Measurements from ENCODE around the gene COX10.

The COX10 gene

GRCh38 chr17:14200354-14200753 lies 131.1 kb downstream of the COX10 start:
- peaks cover 93% of the 10 kb centered on the region for H3K4me1 ChIP-seq (ENCODE audit: control insufficient read depth, insufficient read depth, low read length, poor library complexity, severe bottlenecking)
- peak overlapping the region; percentile 76 for H3K27ac ChIP-seq (ENCODE audit: insufficient read depth, low read length, poor library complexity, severe bottlenecking)
- no peak overlapping the region for H3K4me3 ChIP-seq (ENCODE audit: insufficient read depth, low read depth, low read length, poor library complexity, severe bottlenecking)
- no peak for DNase-seq
- no peaks in the 10 kb centered on the region for H3K36me3 ChIP-seq (ENCODE audit: control insufficient read depth, insufficient read depth, low read length)
- H3K27me3 ChIP-seq (replicated peaks; ENCODE audit: control insufficient read depth, insufficient read depth, low read length, poor library complexity, severe bottlenecking): no peaks in the 10 kb centered on the region
- no peaks in the 10 kb centered on the region for H3K9me3 ChIP-seq (ENCODE audit: control insufficient read depth, low read length)

GRCh38 chr17:14201021-14201987 lies 132.0 kb downstream of the COX10 start:
- Histone ChIP-seq H3K36me3 (ENCODE audit: control insufficient read depth, insufficient read depth, low read length) (no peaks in the 10 kb centered on the region), H3K27ac (ENCODE audit: insufficient read depth, low read length, poor library complexity, severe bottlenecking) (peak overlapping the region; percentile 76), H3K27me3 (replicated peaks; ENCODE audit: control insufficient read depth, insufficient read depth, low read length, poor library complexity, severe bottlenecking) (no peaks in the 10 kb centered on the region), H3K9me3 (ENCODE audit: control insufficient read depth, low read length) (no peaks in the 10 kb centered on the region), H3K4me3 (ENCODE audit: insufficient read depth, low read depth, low read length, poor library complexity, severe bottlenecking) (no peak overlapping the region), H3K4me1 (ENCODE audit: control insufficient read depth, insufficient read depth, low read length, poor library complexity, severe bottlenecking) (peaks cover 91% of the 10 kb centered on the region)
- DNase-seq: peak; percentile 39 to 63 (median 41)

- DNase-seq: no peak
- H3K9me3 ChIP-seq (ENCODE audit: control insufficient read depth, low read length): no peaks in the 10 kb centered on the region
- peaks cover 91% of the 10 kb centered on the region for H3K4me1 ChIP-seq (ENCODE audit: control insufficient read depth, insufficient read depth, low read length, poor library complexity, severe bottlenecking)
- no peaks in the 10 kb centered on the region for H3K27me3 ChIP-seq (replicated peaks; ENCODE audit: control insufficient read depth, insufficient read depth, low read length, poor library complexity, severe bottlenecking)
- H3K27ac ChIP-seq (ENCODE audit: insufficient read depth, low read length, poor library complexity, severe bottlenecking): peak overlapping the region; percentile 76
- no peak overlapping the region for H3K4me3 ChIP-seq (ENCODE audit: insufficient read depth, low read depth, low read length, poor library complexity, severe bottlenecking)
- no peaks in the 10 kb centered on the region for H3K36me3 ChIP-seq (ENCODE audit: control insufficient read depth, insufficient read depth, low read length)
These were observed 132.7 kb downstream of the COX10 start for GRCh38 chr17:14201988-14202380.

GRCh38 chr17:14202388-14203166 lies 133.3 kb downstream of the COX10 start:
- no peaks in the 10 kb centered on the region for H3K36me3 ChIP-seq (ENCODE audit: control insufficient read depth, insufficient read depth, low read length)
- no peak overlapping the region for H3K4me3 ChIP-seq (ENCODE audit: insufficient read depth, low read depth, low read length, poor library complexity, severe bottlenecking)
- no peaks in the 10 kb centered on the region for H3K27me3 ChIP-seq (replicated peaks; ENCODE audit: control insufficient read depth, insufficient read depth, low read length, poor library complexity, severe bottlenecking)
- peaks cover 87% of the 10 kb centered on the region for H3K4me1 ChIP-seq (ENCODE audit: control insufficient read depth, insufficient read depth, low read length, poor library complexity, severe bottlenecking)
- DNase-seq: no peak
- H3K9me3 ChIP-seq (ENCODE audit: control insufficient read depth, low read length): no peaks in the 10 kb centered on the region
- H3K27ac ChIP-seq (ENCODE audit: insufficient read depth, low read length, poor library complexity, severe bottlenecking): peak overlapping the region; percentile 76

- no peak for DNase-seq
- H3K4me1 ChIP-seq (ENCODE audit: control insufficient read depth, insufficient read depth, low read length, poor library complexity, severe bottlenecking): peaks cover 78% of the 10 kb centered on the region
- no peaks in the 10 kb centered on the region for H3K36me3 ChIP-seq (ENCODE audit: control insufficient read depth, insufficient read depth, low read length)
- H3K27ac ChIP-seq (ENCODE audit: insufficient read depth, low read length, poor library complexity, severe bottlenecking): peak overlapping the region; percentile 76
- H3K4me3 ChIP-seq (ENCODE audit: insufficient read depth, low read depth, low read length, poor library complexity, severe bottlenecking): no peak overlapping the region
- H3K27me3 ChIP-seq (replicated peaks; ENCODE audit: control insufficient read depth, insufficient read depth, low read length, poor library complexity, severe bottlenecking): no peaks in the 10 kb centered on the region
- no peaks in the 10 kb centered on the region for H3K9me3 ChIP-seq (ENCODE audit: control insufficient read depth, low read length)
These were observed 134.1 kb downstream of the COX10 start for GRCh38 chr17:14203388-14203787.

GRCh38 chr17:14204084-14204483 lies 134.8 kb downstream of the COX10 start:
- Histone ChIP-seq H3K4me3 (ENCODE audit: insufficient read depth, low read depth, low read length, poor library complexity, severe bottlenecking) (no peak overlapping the region), H3K27ac (ENCODE audit: insufficient read depth, low read length, poor library complexity, severe bottlenecking) (peak overlapping the region; percentile 76), H3K9me3 (ENCODE audit: control insufficient read depth, low read length) (no peaks in the 10 kb centered on the region), H3K36me3 (ENCODE audit: control insufficient read depth, insufficient read depth, low read length) (no peaks in the 10 kb centered on the region), H3K4me1 (ENCODE audit: control insufficient read depth, insufficient read depth, low read length, poor library complexity, severe bottlenecking) (peaks cover 72% of the 10 kb centered on the region), H3K27me3 (replicated peaks; ENCODE audit: control insufficient read depth, insufficient read depth, low read length, poor library complexity, severe bottlenecking) (no peaks in the 10 kb centered on the region)
- DNase-seq: no peak

GRCh38 chr17:14204546-14204945 lies 135.2 kb downstream of the COX10 start:
- Histone ChIP-seq H3K27me3 (replicated peaks; ENCODE audit: control insufficient read depth, insufficient read depth, low read length, poor library complexity, severe bottlenecking) (no peaks in the 10 kb centered on the region), H3K4me3 (ENCODE audit: insufficient read depth, low read depth, low read length, poor library complexity, severe bottlenecking) (no peak overlapping the region), H3K4me1 (ENCODE audit: control insufficient read depth, insufficient read depth, low read length, poor library complexity, severe bottlenecking) (peaks cover 67% of the 10 kb centered on the region), H3K9me3 (ENCODE audit: control insufficient read depth, low read length) (no peaks in the 10 kb centered on the region), H3K36me3 (ENCODE audit: control insufficient read depth, insufficient read depth, low read length) (no peaks in the 10 kb centered on the region), H3K27ac (ENCODE audit: insufficient read depth, low read length, poor library complexity, severe bottlenecking) (peak overlapping the region; percentile 76)
- DNase-seq: no peak

- no peak overlapping the region for H3K27ac ChIP-seq (ENCODE audit: insufficient read depth, low read length, poor library complexity, severe bottlenecking)
- DNase-seq: no peak
- no peaks in the 10 kb centered on the region for H3K27me3 ChIP-seq (replicated peaks; ENCODE audit: control insufficient read depth, insufficient read depth, low read length, poor library complexity, severe bottlenecking)
- H3K9me3 ChIP-seq (ENCODE audit: control insufficient read depth, low read length): no peaks in the 10 kb centered on the region
- H3K36me3 ChIP-seq (ENCODE audit: control insufficient read depth, insufficient read depth, low read length): peaks cover 4% of the 10 kb centered on the region
- no peak overlapping the region for H3K4me3 ChIP-seq (ENCODE audit: insufficient read depth, low read depth, low read length, poor library complexity, severe bottlenecking)
- peaks cover 59% of the 10 kb centered on the region for H3K4me1 ChIP-seq (ENCODE audit: control insufficient read depth, insufficient read depth, low read length, poor library complexity, severe bottlenecking)
These were observed 136.1 kb downstream of the COX10 start for GRCh38 chr17:14205380-14205779.

GRCh38 chr17:14205992-14206461 lies 136.7 kb downstream of the COX10 start:
- Histone ChIP-seq H3K4me3 (ENCODE audit: insufficient read depth, low read depth, low read length, poor library complexity, severe bottlenecking) (no peak overlapping the region), H3K36me3 (ENCODE audit: control insufficient read depth, insufficient read depth, low read length) (peaks cover 4% of the 10 kb centered on the region), H3K27me3 (replicated peaks; ENCODE audit: control insufficient read depth, insufficient read depth, low read length, poor library complexity, severe bottlenecking) (no peaks in the 10 kb centered on the region), H3K27ac (ENCODE audit: insufficient read depth, low read length, poor library complexity, severe bottlenecking) (peak overlapping the region; percentile 40), H3K9me3 (ENCODE audit: control insufficient read depth, low read length) (no peaks in the 10 kb centered on the region), H3K4me1 (ENCODE audit: control insufficient read depth, insufficient read depth, low read length, poor library complexity, severe bottlenecking) (peaks cover 53% of the 10 kb centered on the region)
- peak; percentile 44 to 72 (median 55) for DNase-seq

GRCh38 chr17:14206891-14207290 lies 137.6 kb downstream of the COX10 start:
- no peak for DNase-seq
- Histone ChIP-seq H3K4me3 (ENCODE audit: insufficient read depth, low read depth, low read length, poor library complexity, severe bottlenecking) (no peak overlapping the region), H3K27ac (ENCODE audit: insufficient read depth, low read length, poor library complexity, severe bottlenecking) (no peak overlapping the region), H3K9me3 (ENCODE audit: control insufficient read depth, low read length) (no peaks in the 10 kb centered on the region), H3K36me3 (ENCODE audit: control insufficient read depth, insufficient read depth, low read length) (peaks cover 4% of the 10 kb centered on the region), H3K27me3 (replicated peaks; ENCODE audit: control insufficient read depth, insufficient read depth, low read length, poor library complexity, severe bottlenecking) (no peaks in the 10 kb centered on the region), H3K4me1 (ENCODE audit: control insufficient read depth, insufficient read depth, low read length, poor library complexity, severe bottlenecking) (peaks cover 44% of the 10 kb centered on the region)

Data from effector memory CD4-positive, alpha-beta T cell (primary cell).